HCT116 (cell line): ENCODE measurements around the gene MARCKS. TPM values are rescaled to one million over a fixed set of nuclear protein-coding genes. Genes with fewer than 3 reads are reported as not detected.

ENCODE experiments used
- ATAC-seq: fragments of 200-7000 bp; cut with Tn5 transposase; 2 replicates; pipeline ENCODE4 v1.9.1; 2020; ENCODE audit warnings: mild to moderate bottlenecking, moderate library complexity
- BruUV-seq: library from RNA; stranded (reverse); fragments of 400-500 nt; replicated peaks from 2 replicates; lab custom pipeline; 2021; lab: Mats Ljungman, UMichigan
- CTCF ChIA-PET: fragments of 300-600 bp; sonication (Branson Sonifier 250); formaldehyde crosslinking; loops from one replicate; lab custom pipeline; 2021; ENCODE audit warnings: antibody characterized with exemption; lab: Charles Lee
- POLR2A ChIA-PET: fragments of 300-600, 350-600 bp; sonication (Branson Sonifier 250); formaldehyde crosslinking; loops from one replicate; lab custom pipeline; 2021; ENCODE audit warnings: antibody characterized with exemption; lab: Charles Lee
- RAD21 ChIA-PET, 2 experiments: fragments of 300-600 bp; sonication (Branson Sonifier 250); formaldehyde crosslinking; loops; one replicate each; lab custom pipeline; 2023; ENCODE audit warnings: low total read pairs in 2 of 2; ENCODE audit not compliant: uncharacterized antibody in 2 of 2, unreplicated experiment in 2 of 2, low non-redundant PET in 1 of 2; lab: Charles Lee
- DNase-seq: peaks from one replicate; pipeline ENCODE4 v3.0.0-alpha.2; 2010; ENCODE audit warnings: low read depth, low spot score
- H2AFZ ChIP-seq: fragments of 200-600 bp; shearing (Covaris generic), sonication (generic); 2 replicates; pipeline ENCODE4 v1.6.1; 2017; ENCODE audit warnings: low read depth, mixed run types, mixed read lengths, antibody characterized with exemption, low read length; ENCODE audit not compliant: poor library complexity, severe bottlenecking
- H3K27ac ChIP-seq: 2 replicates; pipeline ENCODE4 v1.5.1; 2012; ENCODE audit warnings: low read depth, low read length
- H3K27me3 ChIP-seq: fragments of 200-600 bp; sonication (generic); 2 replicates; pipeline ENCODE4 v1.6.1; 2016; ENCODE audit warnings: mixed run types, low read length, mixed read lengths; ENCODE audit not compliant: insufficient read depth
- H3K36me3 ChIP-seq, 2 experiments: fragments of 200-500 bp in 1 of 2; fragments of 200-600 bp in 1 of 2; sonication (Bioruptor generic) in 1 of 2; sonication (generic) in 1 of 2; 2 replicates each; pipeline versions ENCODE4 v1.5.1 to v1.6.1; 2014 to 2016; ENCODE audit warnings: low read length in 2 of 2, inconsistent platforms in 1 of 2, mixed read lengths in 1 of 2, mixed run types in 1 of 2; ENCODE audit not compliant: insufficient read depth in 2 of 2, control insufficient read depth in 1 of 2
- H3K4me1 ChIP-seq, 2 experiments: fragments of 200-600 bp in 1 of 2; sonication (generic) in 1 of 2; 2 replicates each; pipeline versions ENCODE4 v1.5.1 to v1.6.1; 2012 to 2017; ENCODE audit warnings: low read length in 2 of 2, inconsistent platforms in 1 of 2, mild to moderate bottlenecking in 1 of 2, mixed read lengths in 1 of 2, mixed run types in 1 of 2, moderate library complexity in 1 of 2; ENCODE audit not compliant: insufficient read depth in 2 of 2, control insufficient read depth in 1 of 2
- H3K4me2 ChIP-seq: fragments of 200-600 bp; sonication (generic); 2 replicates; pipeline ENCODE4 v1.6.1; 2017; ENCODE audit warnings: mixed run types, low read length, mixed read lengths
- H3K4me3 ChIP-seq, 2 experiments: fragments of 200-600 bp in 1 of 2; sonication (generic) in 1 of 2; replicated peaks in 1 of 2; 2 replicates each; pipeline ENCODE4 v1.5.1; 2011 to 2016; ENCODE audit warnings: low read length in 2 of 2, control low read depth in 1 of 2, low read depth in 1 of 2, mild to moderate bottlenecking in 1 of 2, mixed read lengths in 1 of 2, mixed run types in 1 of 2
- H3K79me2 ChIP-seq: fragments of 200-600 bp; sonication (generic); 2 replicates; pipeline ENCODE4 v1.6.1; 2017; ENCODE audit warnings: mild to moderate bottlenecking, mixed run types, low read length, moderate library complexity, mixed read lengths; ENCODE audit not compliant: insufficient read depth
- H3K9ac ChIP-seq: fragments of 200-600 bp; sonication (generic); 2 replicates; pipeline ENCODE4 v1.6.1; 2016; ENCODE audit warnings: low read length, mixed read lengths
- H3K9me2 ChIP-seq: fragments of 200-600 bp; sonication (generic), shearing (Covaris generic); 2 replicates; pipeline ENCODE4 v1.6.1; 2017; ENCODE audit warnings: mixed run types, mild to moderate bottlenecking, moderate library complexity; ENCODE audit not compliant: insufficient read depth
- H3K9me3 ChIP-seq, 2 experiments: fragments of 200-500 bp in 1 of 2; fragments of 200-600 bp in 1 of 2; sonication (Bioruptor generic) in 1 of 2; sonication (generic) in 1 of 2; 2 replicates each; pipeline ENCODE4 v1.6.1; 2014 to 2017; ENCODE audit warnings: low read length in 2 of 2, mixed read lengths in 2 of 2, inconsistent platforms in 1 of 2, low read depth in 1 of 2, mild to moderate bottlenecking in 1 of 2, mixed run types in 1 of 2, moderate library complexity in 1 of 2; ENCODE audit not compliant: control insufficient read depth in 1 of 2, insufficient read depth in 1 of 2
- H4K20me1 ChIP-seq: fragments of 200-600 bp; sonication (generic), shearing (Covaris generic); 2 replicates; pipeline ENCODE4 v1.6.1; 2017; ENCODE audit warnings: mixed run types, mild to moderate bottlenecking, moderate library complexity; ENCODE audit not compliant: insufficient read depth
- ATF3 ChIP-seq: IDR thresholded peaks from 2 replicates; pipeline ENCODE4 v1.6.1; 2012
- CBX3 ChIP-seq: IDR thresholded peaks from 2 replicates; pipeline ENCODE4 v1.6.1; 2012; ENCODE audit warnings: low read depth
- CEBPB ChIP-seq: IDR thresholded peaks from 2 replicates; pipeline ENCODE4 v1.6.1; 2012; ENCODE audit warnings: low read depth
- ELF1 ChIP-seq: IDR thresholded peaks from 2 replicates; pipeline ENCODE4 v1.6.1; 2012; ENCODE audit warnings: low read depth, borderline replicate concordance
- EZH2 ChIP-seq: fragments of 200-600 bp; sonication (generic); IDR thresholded peaks from 2 replicates; pipeline ENCODE4 v1.6.1; 2017; ENCODE audit warnings: antibody characterized with exemption, mixed run types
- EZH2phosphoT487 ChIP-seq: fragments of 200-600 bp; IDR thresholded peaks from 2 replicates; pipeline ENCODE4 v1.6.1; 2018; ENCODE audit warnings: antibody characterized with exemption, borderline replicate concordance
- FOSL1 ChIP-seq: IDR thresholded peaks from 2 replicates; pipeline ENCODE4 v1.6.1; 2012; ENCODE audit warnings: low read depth
- JUND ChIP-seq: IDR thresholded peaks from 2 replicates; pipeline ENCODE4 v1.6.1; 2012
- RAD21 ChIP-seq: IDR thresholded peaks from 2 replicates; pipeline ENCODE4 v1.6.1; 2012; ENCODE audit warnings: low read depth, mild to moderate bottlenecking
- SP1 ChIP-seq: IDR thresholded peaks from 2 replicates; pipeline ENCODE4 v1.6.1; 2012; ENCODE audit warnings: low read depth
- SRF ChIP-seq: IDR thresholded peaks from 2 replicates; pipeline ENCODE4 v1.6.1; 2012; ENCODE audit warnings: low read depth
- YY1 ChIP-seq: IDR thresholded peaks from 2 replicates; pipeline ENCODE4 v1.6.1; 2011; ENCODE audit warnings: low read length, low read depth, moderate library complexity, mild to moderate bottlenecking; ENCODE audit not compliant: insufficient replicate concordance; ENCODE audit errors: extremely low read depth
- ZFX ChIP-seq: fragments of 450-650 bp; IDR thresholded peaks from 2 replicates; pipeline ENCODE4 v1.6.1; 2017
- intact Hi-C: fragments of 100-400 bp; cut with micrococcal nuclease; formaldehyde crosslinking; loops from 2 replicates; pipeline ENCODE4 v1.10.0; 2022
- total RNA-seq: library from RNA; stranded (reverse); gene quantifications from one replicate; pipeline ENCODE4 v1.2.1, GENCODE V29; 2021; ENCODE audit not compliant: unreplicated experiment
- TF ChIP-seq, protein P1 (sequence below), 3 experiments: fragments of 200-600 bp in 1 of 3; sonication (generic) in 1 of 3; IDR thresholded peaks in 2 of 3; conservative IDR thresholded peaks in 1 of 3; 2 replicates each; pipeline ENCODE4 v1.5.1; 2012 to 2017; ENCODE audit warnings: low read depth in 2 of 3, low read length in 2 of 3, antibody characterized with exemption in 1 of 3, borderline replicate concordance in 1 of 3, control low read depth in 1 of 3, mild to moderate bottlenecking in 1 of 3, mixed read lengths in 1 of 3, mixed run types in 1 of 3, moderate library complexity in 1 of 3; ENCODE audit not compliant: insufficient read depth in 1 of 3
- TF ChIP-seq, protein P2 (sequence below): IDR thresholded peaks from 2 replicates; pipeline ENCODE4 v1.6.1; 2012; ENCODE audit warnings: low read depth

MARCKS gene
- total RNA-seq, 1 experiment from 2014 or later: 25.7 TPM

DNA sequence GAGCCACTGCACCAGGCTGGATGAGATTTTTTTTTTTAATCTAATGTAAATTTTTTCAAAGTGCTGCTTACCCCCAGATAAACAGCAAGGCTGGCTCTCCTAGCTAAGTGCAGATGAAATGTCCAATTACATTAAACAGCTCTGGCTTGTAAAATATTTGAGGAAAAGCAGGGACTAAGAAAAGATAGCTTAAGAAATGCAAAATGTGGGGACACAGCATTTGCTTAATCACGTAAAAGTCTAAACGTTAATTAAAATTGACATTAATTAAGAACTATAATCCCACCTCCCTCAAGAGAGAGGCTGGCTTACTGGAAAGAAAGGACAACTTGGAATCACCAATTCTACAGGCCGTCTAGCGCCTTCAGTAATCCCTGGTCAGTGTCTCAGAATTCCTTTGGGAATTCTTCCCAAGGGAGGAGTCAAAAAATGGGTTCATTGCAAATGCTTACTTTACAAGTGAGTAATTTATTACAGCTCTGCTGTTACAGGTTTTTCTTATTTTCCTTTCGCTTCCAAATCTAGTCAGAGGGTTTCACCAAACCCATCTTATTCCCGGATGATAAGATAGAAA, 13.6 kb upstream of the MARCKS start:
- H4K20me1 ChIP-seq: no peaks in the 10 kb centered on the region
- H3K9me2 ChIP-seq: no peaks in the 10 kb centered on the region
- H3K9ac ChIP-seq: no peak overlapping the region
- H3K4me1 ChIP-seq: no peaks in the 10 kb centered on the region
- H3K36me3 ChIP-seq: no peaks in the 10 kb centered on the region
- no peak overlapping the region for H3K4me2 ChIP-seq
- H3K27me3 ChIP-seq: no peaks in the 10 kb centered on the region
- POLR2A ChIA-PET: no interaction called here
- H3K79me2 ChIP-seq: no peaks in the 10 kb centered on the region
- no peak for ATAC-seq
- TF ChIP-seq FOSL1 (no peak), RAD21 (no peak), ATF3 (no peak), ZFX (no peak), CEBPB (no peak), SRF (no peak), CBX3 (no peak), JUND (no peak), YY1 (no peak), EZH2 (no peak), EZH2phosphoT487 (no peak), ELF1 (no peak), SP1 (no peak)
- TF ChIP-seq, protein P1, sequence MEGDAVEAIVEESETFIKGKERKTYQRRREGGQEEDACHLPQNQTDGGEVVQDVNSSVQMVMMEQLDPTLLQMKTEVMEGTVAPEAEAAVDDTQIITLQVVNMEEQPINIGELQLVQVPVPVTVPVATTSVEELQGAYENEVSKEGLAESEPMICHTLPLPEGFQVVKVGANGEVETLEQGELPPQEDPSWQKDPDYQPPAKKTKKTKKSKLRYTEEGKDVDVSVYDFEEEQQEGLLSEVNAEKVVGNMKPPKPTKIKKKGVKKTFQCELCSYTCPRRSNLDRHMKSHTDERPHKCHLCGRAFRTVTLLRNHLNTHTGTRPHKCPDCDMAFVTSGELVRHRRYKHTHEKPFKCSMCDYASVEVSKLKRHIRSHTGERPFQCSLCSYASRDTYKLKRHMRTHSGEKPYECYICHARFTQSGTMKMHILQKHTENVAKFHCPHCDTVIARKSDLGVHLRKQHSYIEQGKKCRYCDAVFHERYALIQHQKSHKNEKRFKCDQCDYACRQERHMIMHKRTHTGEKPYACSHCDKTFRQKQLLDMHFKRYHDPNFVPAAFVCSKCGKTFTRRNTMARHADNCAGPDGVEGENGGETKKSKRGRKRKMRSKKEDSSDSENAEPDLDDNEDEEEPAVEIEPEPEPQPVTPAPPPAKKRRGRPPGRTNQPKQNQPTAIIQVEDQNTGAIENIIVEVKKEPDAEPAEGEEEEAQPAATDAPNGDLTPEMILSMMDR (IDR thresholded peaks at IDR 0.05 in 2 of 3, conservative IDR thresholded peaks at IDR 0.05 in 1 of 3; ENCODE audit: borderline replicate concordance in 1 of 3, insufficient read depth in 1 of 3, low read depth in 2 of 3, low read length in 2 of 3): no peak
- TF ChIP-seq, protein P2, sequence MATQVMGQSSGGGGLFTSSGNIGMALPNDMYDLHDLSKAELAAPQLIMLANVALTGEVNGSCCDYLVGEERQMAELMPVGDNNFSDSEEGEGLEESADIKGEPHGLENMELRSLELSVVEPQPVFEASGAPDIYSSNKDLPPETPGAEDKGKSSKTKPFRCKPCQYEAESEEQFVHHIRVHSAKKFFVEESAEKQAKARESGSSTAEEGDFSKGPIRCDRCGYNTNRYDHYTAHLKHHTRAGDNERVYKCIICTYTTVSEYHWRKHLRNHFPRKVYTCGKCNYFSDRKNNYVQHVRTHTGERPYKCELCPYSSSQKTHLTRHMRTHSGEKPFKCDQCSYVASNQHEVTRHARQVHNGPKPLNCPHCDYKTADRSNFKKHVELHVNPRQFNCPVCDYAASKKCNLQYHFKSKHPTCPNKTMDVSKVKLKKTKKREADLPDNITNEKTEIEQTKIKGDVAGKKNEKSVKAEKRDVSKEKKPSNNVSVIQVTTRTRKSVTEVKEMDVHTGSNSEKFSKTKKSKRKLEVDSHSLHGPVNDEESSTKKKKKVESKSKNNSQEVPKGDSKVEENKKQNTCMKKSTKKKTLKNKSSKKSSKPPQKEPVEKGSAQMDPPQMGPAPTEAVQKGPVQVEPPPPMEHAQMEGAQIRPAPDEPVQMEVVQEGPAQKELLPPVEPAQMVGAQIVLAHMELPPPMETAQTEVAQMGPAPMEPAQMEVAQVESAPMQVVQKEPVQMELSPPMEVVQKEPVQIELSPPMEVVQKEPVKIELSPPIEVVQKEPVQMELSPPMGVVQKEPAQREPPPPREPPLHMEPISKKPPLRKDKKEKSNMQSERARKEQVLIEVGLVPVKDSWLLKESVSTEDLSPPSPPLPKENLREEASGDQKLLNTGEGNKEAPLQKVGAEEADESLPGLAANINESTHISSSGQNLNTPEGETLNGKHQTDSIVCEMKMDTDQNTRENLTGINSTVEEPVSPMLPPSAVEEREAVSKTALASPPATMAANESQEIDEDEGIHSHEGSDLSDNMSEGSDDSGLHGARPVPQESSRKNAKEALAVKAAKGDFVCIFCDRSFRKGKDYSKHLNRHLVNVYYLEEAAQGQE: no peak
- TF ChIP-seq, all 23 proteins: peak for 0
- DNase-seq: no peak
- H3K27ac ChIP-seq: no peak overlapping the region
- intact Hi-C loops: no loop called here
- ChIA-PET CTCF (no interaction called here), RAD21 (no interaction called here)
- no peak overlapping the region for H2AFZ ChIP-seq
- no TSS peak for BruUV-seq
- no peaks in the 10 kb centered on the region for H3K9me3 ChIP-seq
- H3K4me3 ChIP-seq: no peak overlapping the region
